Right atrium auricular region (tissue), 2 donors: ENCODE results near the gene YAF2. TPM values are rescaled to one million over a fixed set of nuclear protein-coding genes. Genes with fewer than 3 reads are reported as not detected.

Experiments used
- DNase-seq: peaks from one replicate; pipeline ENCODE4 v3.0.0-alpha.2; 2019; ENCODE audit warnings: low spot score
- H3K27ac ChIP-seq, 2 donors: fragments of 200-600 bp; sonication (generic); 1 replicate in 1 of 2; 2 replicates in 1 of 2; pipeline ENCODE4 v1.5.1; 2016 to 2019
- H3K27me3 ChIP-seq, 2 donors: fragments of 200-600 bp; sonication (generic); one replicate each; pipeline versions ENCODE4 v1.5.1 to v1.6.0; 2017 to 2019
- H3K36me3 ChIP-seq: fragments of 200-600 bp; sonication (generic); one replicate; pipeline ENCODE4 v1.5.1; 2016
- H3K4me1 ChIP-seq, 2 donors: fragments of 200-600 bp; sonication (generic); one replicate each; pipeline versions ENCODE4 v1.5.1 to v1.6.0; 2017 to 2019
- H3K4me3 ChIP-seq, 2 donors: fragments of 200-600 bp; sonication (generic); 1 replicate in 1 of 2; 2 replicates in 1 of 2; pipeline ENCODE4 v1.5.1; 2017 to 2019; ENCODE audit warnings: mild to moderate bottlenecking in 1 of 2, moderate library complexity in 1 of 2
- H3K9me3 ChIP-seq, 2 donors: fragments of 200-600 bp; sonication (generic); one replicate each; pipeline ENCODE4 v1.5.1; 2019
- total RNA-seq, 2 donors: library from RNA; depleted of rRNA; stranded (reverse); fragments of >200 nt; gene quantifications; one replicate each; pipeline ENCODE4 v1.1.0, GENCODE V29; 2016
- TF ChIP-seq, protein P1 (sequence below), 2 donors: fragments of 200-600 bp; sonication (generic); IDR thresholded peaks; one replicate each; pipeline ENCODE4 v1.5.1; 2019; ENCODE audit warnings: antibody characterized with exemption in 2 of 2

YAF2 gene
- total RNA-seq, 2 donors from 2014 or later, result 54.3 to 63.2 TPM

DNA sequence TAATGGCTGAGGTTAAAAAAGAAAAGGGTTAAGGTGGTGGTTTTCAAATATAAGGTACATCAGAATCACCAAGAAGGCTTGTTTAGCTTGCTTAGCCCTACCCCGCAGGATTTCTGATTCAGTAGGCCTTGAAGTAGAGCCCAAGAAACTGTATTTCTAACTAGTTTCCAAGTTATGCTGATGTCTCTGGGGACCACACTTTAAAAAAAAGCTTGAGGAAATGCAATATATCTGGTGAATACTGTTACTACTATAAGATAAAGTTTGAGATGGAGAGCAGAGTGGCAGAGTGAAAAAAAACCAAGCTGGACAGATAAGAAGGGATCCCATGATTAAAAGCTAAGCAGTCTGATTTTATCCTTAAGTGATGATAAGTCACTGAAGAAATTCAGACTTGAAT lies 75.1 kb downstream of the YAF2 start:
- H3K4me3 ChIP-seq, result no peak overlapping the region
- H3K36me3 ChIP-seq, result peaks cover 13% of the 10 kb centered on the region
- TF ChIP-seq, protein P1, sequence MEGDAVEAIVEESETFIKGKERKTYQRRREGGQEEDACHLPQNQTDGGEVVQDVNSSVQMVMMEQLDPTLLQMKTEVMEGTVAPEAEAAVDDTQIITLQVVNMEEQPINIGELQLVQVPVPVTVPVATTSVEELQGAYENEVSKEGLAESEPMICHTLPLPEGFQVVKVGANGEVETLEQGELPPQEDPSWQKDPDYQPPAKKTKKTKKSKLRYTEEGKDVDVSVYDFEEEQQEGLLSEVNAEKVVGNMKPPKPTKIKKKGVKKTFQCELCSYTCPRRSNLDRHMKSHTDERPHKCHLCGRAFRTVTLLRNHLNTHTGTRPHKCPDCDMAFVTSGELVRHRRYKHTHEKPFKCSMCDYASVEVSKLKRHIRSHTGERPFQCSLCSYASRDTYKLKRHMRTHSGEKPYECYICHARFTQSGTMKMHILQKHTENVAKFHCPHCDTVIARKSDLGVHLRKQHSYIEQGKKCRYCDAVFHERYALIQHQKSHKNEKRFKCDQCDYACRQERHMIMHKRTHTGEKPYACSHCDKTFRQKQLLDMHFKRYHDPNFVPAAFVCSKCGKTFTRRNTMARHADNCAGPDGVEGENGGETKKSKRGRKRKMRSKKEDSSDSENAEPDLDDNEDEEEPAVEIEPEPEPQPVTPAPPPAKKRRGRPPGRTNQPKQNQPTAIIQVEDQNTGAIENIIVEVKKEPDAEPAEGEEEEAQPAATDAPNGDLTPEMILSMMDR (IDR thresholded peaks at IDR 0.05), result no peak
- peaks cover 0 to 15% of the 10 kb centered on the region in 2 donors for H3K4me1 ChIP-seq
- DNase-seq, result no peak
- H3K27ac ChIP-seq, result no peak overlapping the region
- H3K9me3 ChIP-seq, result no peaks in the 10 kb centered on the region
- no peaks in the 10 kb centered on the region for H3K27me3 ChIP-seq

DNA sequence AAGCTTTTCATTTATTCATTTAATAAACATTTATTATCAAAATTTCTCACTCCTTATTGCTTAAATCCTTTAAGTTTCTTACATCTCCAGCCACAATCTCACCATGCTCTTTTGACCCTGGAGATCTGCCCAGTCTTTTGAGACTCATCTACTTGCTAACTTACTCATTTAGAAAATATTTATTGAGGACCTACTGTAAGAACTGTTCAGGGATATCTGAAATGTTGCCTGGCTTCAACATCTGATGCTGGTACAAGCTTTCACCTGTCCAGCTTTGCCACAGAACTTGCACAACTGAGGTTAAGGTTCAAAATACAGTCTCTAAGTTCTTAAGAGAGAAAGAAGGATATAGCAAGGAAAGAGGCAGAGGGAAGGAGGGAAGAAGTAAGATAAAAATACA lies 75.9 kb downstream of the YAF2 start:
- peaks cover 13% of the 10 kb centered on the region for H3K36me3 ChIP-seq
- TF ChIP-seq, protein P1 (IDR thresholded peaks at IDR 0.05), result no peak
- H3K4me3 ChIP-seq, result no peak overlapping the region
- no peak overlapping the region for H3K27ac ChIP-seq
- H3K27me3 ChIP-seq, result no peaks in the 10 kb centered on the region
- no peak for DNase-seq
- H3K4me1 ChIP-seq, result peaks cover 0 to 15% of the 10 kb centered on the region in 2 donors
- H3K9me3 ChIP-seq, result no peaks in the 10 kb centered on the region

DNA sequence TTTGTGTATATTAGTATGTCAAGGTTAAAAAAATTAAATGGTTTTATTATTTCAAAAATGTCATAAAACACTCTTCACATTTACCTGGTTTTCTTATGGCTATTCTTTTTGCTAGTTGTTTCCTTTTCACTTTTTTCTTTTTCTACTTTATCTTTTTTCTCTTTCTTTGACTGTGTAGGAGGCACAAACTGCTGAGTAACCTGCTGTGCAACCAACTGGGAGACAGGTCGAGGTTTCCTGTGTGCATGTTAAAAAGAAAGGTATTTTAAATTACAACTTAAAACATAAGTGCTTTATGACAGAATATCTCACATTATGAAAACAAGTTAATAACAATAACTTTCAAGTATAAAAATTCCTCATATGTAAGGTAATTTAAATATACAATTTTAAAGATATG lies 76.5 kb downstream of the YAF2 start:
- TF ChIP-seq, protein P1 (IDR thresholded peaks at IDR 0.05), result no peak
- DNase-seq, result no peak
- Histone ChIP-seq H3K4me3 (no peak overlapping the region), H3K4me1 (peaks cover 0 to 15% of the 10 kb centered on the region in 2 donors), H3K9me3 (no peaks in the 10 kb centered on the region), H3K27me3 (no peaks in the 10 kb centered on the region), H3K36me3 (peaks cover 13% of the 10 kb centered on the region), H3K27ac (no peak overlapping the region)

DNA sequence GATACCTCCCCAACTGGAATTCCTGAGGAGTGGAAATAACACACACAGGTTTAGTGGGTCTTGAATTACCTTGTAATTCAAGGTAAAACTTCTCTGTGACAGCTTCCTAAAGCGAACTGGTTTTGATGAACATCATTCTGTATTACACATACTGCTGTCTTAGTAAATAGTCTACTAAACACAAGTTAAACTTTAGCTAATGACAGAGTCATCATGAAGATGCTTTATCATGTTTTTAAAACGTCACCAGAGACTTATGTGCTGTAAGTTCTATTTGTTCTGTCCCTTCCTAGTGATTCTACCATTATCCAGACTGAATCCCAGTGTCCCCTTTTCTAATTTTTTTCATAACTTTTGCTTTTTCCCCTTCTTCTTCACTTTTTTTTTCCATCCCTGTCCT lies 81.8 kb downstream of the YAF2 start:
- DNase-seq, result no peak
- no peak overlapping the region for H3K4me3 ChIP-seq
- H3K27ac ChIP-seq, result no peak overlapping the region
- H3K36me3 ChIP-seq, result peaks cover 13% of the 10 kb centered on the region
- H3K9me3 ChIP-seq, result no peaks in the 10 kb centered on the region
- H3K27me3 ChIP-seq, result no peaks in the 10 kb centered on the region
- H3K4me1 ChIP-seq, result no peaks in the 10 kb centered on the region
- TF ChIP-seq, protein P1 (IDR thresholded peaks at IDR 0.05), result no peak

GRCh38 chr12:42145552-42146215 lies 92.4 kb downstream of the YAF2 start:
- no peaks in the 10 kb centered on the region for H3K9me3 ChIP-seq
- H3K4me1 ChIP-seq, result peaks cover 0 to 16% of the 10 kb centered on the region in 2 donors
- no peak for DNase-seq
- H3K27ac ChIP-seq, result peak overlapping the region in 1 of 2 donors; percentile 88
- TF ChIP-seq, protein P1 (IDR thresholded peaks at IDR 0.05), result no peak
- no peaks in the 10 kb centered on the region for H3K36me3 ChIP-seq
- H3K4me3 ChIP-seq, result peak overlapping the region in 1 of 2 donors; percentile 72
- H3K27me3 ChIP-seq, result no peaks in the 10 kb centered on the region

GRCh38 chr12:42145197-42145549 lies 92.9 kb downstream of the YAF2 start:
- H3K4me1 ChIP-seq, result peaks cover 0 to 16% of the 10 kb centered on the region in 2 donors
- H3K4me3 ChIP-seq, result peak overlapping the region; percentile 72 to 90
- H3K27ac ChIP-seq, result peak overlapping the region; percentile 87 to 88
- TF ChIP-seq, protein P1 (IDR thresholded peaks at IDR 0.05), result no peak
- H3K36me3 ChIP-seq, result no peaks in the 10 kb centered on the region
- H3K27me3 ChIP-seq, result no peaks in the 10 kb centered on the region
- DNase-seq, result no peak
- H3K9me3 ChIP-seq, result no peaks in the 10 kb centered on the region
